GM21825 (cell line): ENCODE measurements around the gene UBE2G2.
A peak's percentile ranks its signal among the peaks of the same experiment; 100 is the strongest.
"Not testable (repeated sequence)": the region's sequence is repeated elsewhere in the genome, so short reads cannot be mapped to it uniquely, and the experiment has no call there.

Source experiments
- ATAC-seq: cut with Tn5 transposase; IDR thresholded peaks from one replicate; pipeline ENCODE4 v1.9.1; 2021; ENCODE audit warnings: mild to moderate bottlenecking, moderate library complexity; ENCODE audit not compliant: unreplicated experiment

Gene UBE2G2

GRCh38 chr21:44836666-44837471 is 35.2 kb upstream of the UBE2G2 start:
- no peak for ATAC-seq

- no peak for ATAC-seq
These were observed 34.7 kb upstream of the UBE2G2 start for GRCh38 chr21:44836349-44836665.

DNA sequence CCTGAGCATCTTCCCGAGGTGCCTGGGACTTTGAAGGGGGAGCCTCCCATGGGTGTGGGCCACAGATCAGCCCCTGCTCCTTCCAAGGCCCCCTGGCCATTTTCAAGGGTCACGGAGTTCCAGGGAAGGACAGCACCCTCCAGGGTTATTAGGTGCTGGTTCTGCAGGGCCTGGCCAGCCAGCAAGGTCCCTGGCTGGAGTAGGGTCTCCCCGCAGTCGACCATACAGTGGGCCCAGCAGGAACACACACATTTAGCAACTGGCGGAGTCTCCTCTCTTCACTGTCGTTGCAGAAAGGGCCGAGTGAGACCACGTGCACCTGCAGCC is 34.0 kb upstream of the UBE2G2 start:
- ATAC-seq, result no peak

- no peak for ATAC-seq
These were observed 33.5 kb upstream of the UBE2G2 start for GRCh38 chr21:44834951-44835646.

- ATAC-seq, result no peak
These were observed 32.8 kb upstream of the UBE2G2 start for GRCh38 chr21:44834231-44834950.

DNA sequence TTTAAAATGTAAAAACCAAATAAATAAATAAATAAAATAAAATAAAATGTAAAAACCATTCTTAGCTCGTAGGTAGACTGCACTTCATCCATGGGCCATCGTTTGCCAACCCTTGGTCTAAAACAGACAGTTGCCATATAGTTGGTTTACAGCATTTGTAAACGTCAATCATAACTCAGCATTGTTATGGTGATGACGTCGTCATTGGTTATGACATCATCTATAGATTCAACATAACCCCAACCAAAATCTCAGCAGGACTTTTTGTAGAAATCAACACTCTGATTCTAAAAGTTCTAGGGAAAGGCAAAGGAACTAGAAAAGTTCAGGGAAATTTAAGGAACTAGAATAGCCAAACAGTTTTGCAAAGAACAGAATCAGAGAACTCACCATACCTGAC is 32.0 kb upstream of the UBE2G2 start:
- no peak for ATAC-seq

DNA sequence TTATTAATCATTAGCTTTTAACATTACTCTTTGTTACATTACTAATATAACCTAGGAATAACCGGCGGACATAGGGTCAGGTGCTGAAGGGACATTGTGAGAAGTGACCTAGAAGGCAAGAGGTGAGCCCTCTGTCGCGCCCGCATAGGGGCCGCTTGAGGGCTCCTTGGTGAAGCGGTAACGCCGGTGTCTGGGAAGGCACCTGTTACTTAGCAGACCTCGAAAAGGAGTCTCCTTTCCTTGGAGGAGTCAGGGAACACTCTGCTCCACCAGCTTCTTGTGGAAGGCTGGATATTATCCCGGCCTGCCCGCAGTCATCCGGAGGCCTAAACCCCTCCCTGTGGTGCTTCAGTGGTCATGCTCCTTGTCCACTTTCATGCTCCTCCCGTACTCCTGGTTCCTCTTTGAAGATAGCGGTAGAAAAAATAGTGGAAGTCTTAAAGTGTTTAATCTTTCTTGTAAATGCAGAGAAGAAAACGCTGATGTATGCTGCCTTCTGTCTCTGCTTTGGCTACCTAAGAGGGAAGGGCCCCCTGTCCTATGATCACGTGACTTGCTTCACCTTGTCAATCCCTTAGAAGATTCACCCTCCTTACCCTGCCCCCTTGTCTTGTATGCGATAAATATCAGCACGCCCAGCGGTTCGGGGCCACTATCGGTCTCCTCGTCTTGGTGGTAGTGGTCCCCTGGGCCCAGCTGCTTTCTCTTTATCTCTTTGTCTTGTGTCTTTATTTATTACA is 31.1 kb upstream of the UBE2G2 start:
- not testable (repeated sequence) for ATAC-seq

DNA sequence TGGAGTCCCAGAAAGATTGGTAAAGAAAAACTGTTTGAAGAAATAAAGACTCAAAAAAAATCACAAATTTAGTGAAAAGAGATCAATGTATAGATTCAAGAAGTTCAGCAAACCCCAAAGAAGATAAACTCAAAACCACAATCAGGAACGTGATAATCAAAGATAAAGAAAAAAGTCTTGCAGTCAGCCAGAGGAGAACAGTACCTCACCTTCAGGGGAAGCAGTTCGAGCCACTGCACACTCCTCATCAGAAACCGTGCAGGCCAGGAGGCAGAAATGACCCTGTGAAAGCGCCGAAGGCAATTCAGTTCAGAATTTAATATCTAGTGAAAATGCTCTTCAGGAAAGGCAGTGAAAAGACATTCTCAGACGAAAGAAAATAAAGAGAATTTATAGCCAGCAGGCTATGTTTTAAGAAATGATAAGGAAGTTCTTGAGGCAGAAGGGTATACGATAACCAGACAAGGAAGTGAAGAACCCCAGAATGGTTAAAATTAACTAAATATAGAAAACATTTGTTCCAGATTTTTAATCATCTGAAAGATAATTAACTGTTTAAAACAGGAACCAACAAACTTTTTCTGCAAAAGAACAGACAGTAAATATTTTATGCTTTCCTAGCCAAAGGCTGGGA is 29.7 kb upstream of the UBE2G2 start:
- no peak for ATAC-seq

GRCh38 chr21:44829507-44830092 is 28.0 kb upstream of the UBE2G2 start:
- no peak for ATAC-seq

DNA sequence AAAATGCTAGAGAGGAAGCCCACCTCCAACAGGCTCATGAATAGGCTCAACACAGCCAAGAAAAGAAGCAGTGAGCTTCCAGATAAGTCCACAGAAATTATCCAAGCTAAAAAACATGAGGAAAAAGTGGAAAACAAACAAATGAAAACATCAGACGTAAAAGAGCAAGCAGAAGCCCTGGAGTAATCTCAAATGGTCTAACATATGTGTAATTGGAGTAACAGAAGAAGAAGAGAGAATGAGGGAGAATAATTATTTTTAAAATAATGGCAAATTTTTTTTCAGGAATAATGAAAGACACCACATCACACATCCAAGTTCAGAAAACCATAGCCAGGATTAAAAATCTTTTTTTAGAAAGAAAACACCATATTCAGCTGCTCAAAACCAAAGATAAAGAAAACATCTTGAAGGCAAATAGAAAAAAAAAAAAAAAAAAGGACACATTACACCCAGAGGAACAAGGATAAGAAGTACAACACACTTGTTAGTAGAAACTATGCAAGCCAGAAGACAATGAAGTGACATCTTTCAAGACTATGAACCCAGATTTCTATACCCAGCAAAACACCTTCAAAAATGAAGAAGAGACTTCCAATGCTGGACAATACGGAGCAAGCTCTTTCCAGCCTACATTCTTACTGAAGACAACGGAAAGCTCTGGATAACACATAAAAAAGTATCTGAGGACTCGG is 26.9 kb upstream of the UBE2G2 start:
- no peak for ATAC-seq

DNA sequence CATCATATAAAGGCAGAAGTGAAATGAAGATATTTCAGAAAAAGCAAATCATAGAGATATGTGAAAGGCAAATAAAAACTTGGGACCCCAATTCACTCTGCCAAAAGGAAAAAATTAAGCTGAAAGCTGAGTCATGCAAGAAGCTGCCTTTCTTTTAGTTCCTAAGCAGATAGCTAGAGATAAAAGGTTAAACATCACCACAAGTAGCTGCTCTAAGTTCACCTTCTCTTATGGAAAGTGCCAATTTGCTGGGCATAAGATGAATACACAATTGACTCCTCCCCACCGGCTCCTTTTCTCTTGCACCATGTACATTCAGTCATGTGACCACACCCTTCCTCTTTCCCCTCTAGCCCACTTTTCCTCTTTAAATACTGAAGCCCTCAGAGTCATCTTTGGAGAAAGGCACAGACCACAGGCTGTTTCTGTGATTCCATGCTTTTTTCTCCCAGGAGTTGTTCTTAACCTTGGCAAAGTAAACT is 21.6 kb upstream of the UBE2G2 start:
- no peak for ATAC-seq

DNA sequence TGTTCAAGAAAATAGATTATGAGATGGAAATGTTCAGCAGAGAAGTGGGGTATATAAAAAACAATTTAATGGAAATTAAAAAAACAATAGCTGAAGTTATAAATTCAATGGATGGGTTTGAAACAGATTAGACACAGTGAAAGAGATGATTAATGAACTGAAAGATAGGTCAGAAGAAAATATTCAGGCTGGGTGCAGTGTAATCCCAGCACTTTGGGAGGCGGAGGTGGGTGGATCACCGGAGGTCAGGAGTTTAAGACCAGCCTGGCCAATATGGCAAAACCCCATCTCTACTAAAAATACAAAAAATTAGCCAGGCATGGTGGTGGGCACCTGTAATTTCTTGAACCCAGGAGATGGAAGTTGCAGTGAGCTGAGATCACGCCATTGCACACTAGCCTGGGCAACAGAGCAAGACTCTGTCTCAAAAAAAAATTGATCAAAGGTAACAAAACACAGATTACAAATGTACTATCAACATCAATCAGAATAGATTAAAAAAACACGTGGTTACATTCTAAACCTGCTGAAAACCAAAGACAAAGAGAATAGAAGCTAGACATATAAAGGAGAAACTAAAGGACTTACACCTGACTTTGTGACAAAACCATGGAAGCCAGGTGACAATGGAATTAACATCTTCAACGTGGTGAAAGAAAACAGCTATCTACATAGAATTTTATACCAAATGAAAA is 21.0 kb upstream of the UBE2G2 start:
- ATAC-seq, result no peak

DNA sequence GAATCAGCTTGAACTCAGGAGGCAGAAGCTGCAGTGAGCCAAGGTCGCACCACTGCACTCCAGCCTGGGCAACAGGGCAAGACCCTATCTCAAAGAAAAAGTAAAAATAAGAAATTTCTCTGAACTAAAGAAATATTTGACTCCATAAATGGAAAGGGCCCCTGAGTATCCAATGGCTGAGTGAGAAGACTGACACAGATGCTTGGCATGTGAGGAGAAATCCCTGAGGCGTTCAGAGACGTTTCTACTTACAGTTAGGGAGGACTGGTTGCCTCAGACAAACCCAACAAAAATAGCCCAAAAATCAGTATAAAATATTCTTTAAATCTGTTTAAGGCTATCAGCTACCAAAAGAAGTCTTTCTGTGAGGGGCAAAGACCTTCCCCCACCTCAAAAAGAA is 19.2 kb upstream of the UBE2G2 start:
- no peak for ATAC-seq

DNA sequence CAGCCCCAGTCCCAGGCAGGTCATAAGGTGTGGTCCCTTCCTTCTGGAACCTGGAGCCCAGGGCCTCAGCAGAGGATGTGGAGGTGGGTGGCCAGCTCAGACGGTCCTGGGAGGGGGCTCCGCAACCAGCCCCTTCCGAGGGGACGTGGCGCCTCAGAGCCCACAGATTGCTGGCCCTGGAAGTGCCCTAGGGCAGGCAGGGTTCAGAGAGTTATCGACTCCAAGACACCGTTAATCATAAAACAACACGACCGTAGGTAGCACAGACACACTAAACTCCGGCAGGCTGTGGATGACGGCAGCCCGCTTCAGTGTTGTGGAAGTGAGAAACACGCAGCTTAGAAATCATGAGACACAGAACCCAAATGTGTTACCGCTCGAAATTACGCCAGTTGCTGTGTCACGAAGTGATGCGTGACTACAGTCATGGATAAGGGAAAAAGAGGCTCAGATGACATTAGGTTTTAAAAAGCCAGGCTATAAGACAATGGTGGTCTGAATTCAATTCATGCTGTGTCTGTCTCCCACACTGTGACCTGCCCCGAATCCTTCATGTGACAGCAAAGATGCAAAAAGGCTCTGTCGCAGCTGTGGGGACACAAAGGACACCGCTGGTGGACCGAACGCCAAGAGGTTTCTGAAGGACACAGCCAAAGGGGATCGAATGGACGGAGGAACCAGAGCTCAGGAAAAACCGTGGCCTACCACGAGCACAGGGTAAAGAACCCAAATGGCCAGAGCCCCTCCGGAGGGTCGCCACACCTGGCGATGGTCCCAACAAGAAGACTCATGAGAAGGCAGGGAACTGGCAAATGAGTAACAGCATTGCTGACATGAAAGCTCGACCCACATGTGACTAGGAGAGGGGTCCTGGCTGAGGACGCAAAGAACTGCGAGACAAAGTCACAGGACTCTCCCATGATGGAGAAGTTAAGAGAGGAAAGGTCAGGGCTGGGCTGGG is 17.9 kb upstream of the UBE2G2 start:
- no peak for ATAC-seq

DNA sequence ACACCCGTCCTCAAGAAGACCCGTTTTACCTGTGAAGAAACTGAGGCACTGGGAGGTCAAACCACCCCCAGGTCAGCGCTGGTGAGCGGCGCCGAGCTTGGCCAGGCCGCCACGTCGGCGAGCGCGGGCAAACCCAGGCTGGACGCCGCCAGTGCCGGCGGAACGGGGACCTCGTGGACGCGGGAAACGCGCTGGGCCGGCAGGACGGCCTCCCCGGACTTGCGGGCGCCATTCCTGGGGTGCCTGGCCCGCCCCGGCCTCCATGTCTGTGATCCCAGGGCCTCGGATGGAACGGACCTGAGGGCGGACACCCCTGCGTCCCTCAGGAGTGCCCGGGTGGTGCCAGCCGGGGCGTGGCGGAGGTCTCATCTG is 17.0 kb upstream of the UBE2G2 start:
- ATAC-seq, result no peak

DNA sequence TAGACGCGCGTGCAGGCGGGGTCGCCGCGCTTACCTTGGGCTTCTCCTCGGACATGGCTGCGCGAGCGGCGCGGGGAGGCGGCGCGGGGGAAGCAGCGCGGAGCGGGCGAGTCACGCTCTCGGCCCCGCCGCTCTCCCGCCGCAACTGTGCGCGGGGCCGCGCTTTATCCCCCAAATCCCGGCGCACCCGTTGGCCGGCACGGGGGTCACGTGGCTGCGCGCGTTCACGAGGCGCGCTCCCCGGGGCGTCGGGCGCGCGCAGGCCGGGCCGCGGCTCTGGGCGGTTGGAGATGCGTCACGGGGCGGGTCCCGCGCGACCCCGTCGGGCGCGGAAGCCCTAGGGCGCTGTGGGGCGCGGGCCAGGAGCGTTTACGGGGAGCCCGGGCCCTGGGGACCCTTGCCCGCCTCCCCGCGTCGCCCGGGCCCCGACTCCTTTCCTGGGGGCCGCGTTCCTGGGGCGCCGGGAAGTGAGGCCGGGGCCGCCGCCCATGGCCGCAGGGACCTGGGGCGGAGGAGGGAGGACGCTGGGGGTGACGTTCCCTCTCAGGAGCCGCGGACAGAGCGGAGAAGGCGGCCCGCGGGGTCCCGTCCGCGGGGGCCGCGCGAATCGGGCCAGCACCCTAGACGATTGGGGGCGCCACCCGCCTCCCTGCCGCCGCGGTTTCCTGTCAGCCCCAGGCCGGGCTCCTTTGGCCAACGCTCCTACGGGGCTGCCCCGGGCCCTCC is 16.5 kb upstream of the UBE2G2 start, which contains the start of gene SUMO3:
TSS of gene SUMO3 (minus strand) at position 149 of the 726 bp plus-strand sequence. CDS start at position 55, 94 bp downstream.
- ATAC-seq, result peak; percentile 47

GRCh38 chr21:44817506-44817880 is 15.9 kb upstream of the UBE2G2 start:
- ATAC-seq, result peak; percentile 69
